IPS DF 6.9 (cell line): Measurements from ENCODE around the gene LUZP4.
"Not testable (repeated sequence)": the region's sequence is repeated elsewhere in the genome, so short reads cannot be mapped to it uniquely, and the experiment has no call there.

ENCODE experiments used
- DNase-seq: peaks from one replicate; pipeline ENCODE4 v3.0.0-alpha.2; 2013; ENCODE audit warnings: low read depth, low spot score
- H3K27ac ChIP-seq: one replicate; pipeline ENCODE4 v1.5.1; 2013; ENCODE audit warnings: low read length, control low read depth
- H3K27me3 ChIP-seq: 2 replicates; pipeline ENCODE4 v1.6.1; 2013; ENCODE audit warnings: mild to moderate bottlenecking, low read length; ENCODE audit not compliant: control insufficient read depth, insufficient read depth
- H3K36me3 ChIP-seq: 2 replicates; pipeline ENCODE4 v1.6.1; 2013; ENCODE audit warnings: low read length; ENCODE audit not compliant: control insufficient read depth, insufficient read depth
- H3K4me1 ChIP-seq: 2 replicates; pipeline ENCODE4 v1.6.1; 2013; ENCODE audit warnings: low read length; ENCODE audit not compliant: control insufficient read depth, insufficient read depth
- H3K4me3 ChIP-seq: 2 replicates; pipeline ENCODE4 v1.5.1; 2013; ENCODE audit warnings: mild to moderate bottlenecking, low read length
- H3K9me3 ChIP-seq: 2 replicates; pipeline ENCODE4 v1.6.1; 2013; ENCODE audit warnings: low read length, inconsistent platforms; ENCODE audit not compliant: control insufficient read depth, insufficient read depth
- WGBS: extraction: QIAGEN DNeasy Blood & Tissue Kit; methylation state at CpG from one replicate; pipeline ENCODE4 v1.1.7; 2013; ENCODE audit warnings: mixed read lengths, missing lambda C conversion rate; ENCODE audit not compliant: insufficient read length, insufficient coverage; 5-methylcytosine and 5-hydroxymethylcytosine counted together

LUZP4 gene

DNA sequence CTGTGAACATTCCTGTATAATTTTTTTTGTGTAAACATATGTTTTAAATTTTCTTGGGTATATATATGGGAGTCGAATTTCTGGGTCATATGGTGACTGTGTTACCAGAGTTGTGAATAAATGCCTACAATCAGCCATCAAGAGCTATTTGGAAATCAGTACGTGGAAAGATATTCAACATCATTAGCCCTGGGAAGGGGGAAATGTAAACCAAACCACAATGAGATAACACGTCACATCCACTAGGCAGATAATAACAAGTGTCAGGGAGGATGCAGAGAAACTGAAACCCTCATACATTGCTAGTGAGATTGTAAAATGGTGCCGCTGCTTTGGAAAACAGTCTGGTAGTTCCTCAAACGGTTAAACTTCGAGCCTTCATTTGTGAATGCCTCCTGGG lies 43.9 kb downstream of the LUZP4 start:
- Histone ChIP-seq H3K36me3 (no peaks in the 10 kb centered on the region), H3K27me3 (no peaks in the 10 kb centered on the region)
- DNase-seq, result no peak

GRCh38 chrX:115337491-115338144 lies 48.1 kb downstream of the LUZP4 start:
- Histone ChIP-seq H3K27ac (no peak overlapping the region), H3K9me3 (no peaks in the 10 kb centered on the region), H3K36me3 (no peaks in the 10 kb centered on the region), H3K4me1 (no peaks in the 10 kb centered on the region), H3K4me3 (no peak overlapping the region), H3K27me3 (no peaks in the 10 kb centered on the region)
- no peak for DNase-seq
- no CpG with 5 or more reads among the region's 5 CpGs for WGBS

More for the DNA sequence above, 43.9 kb downstream of the LUZP4 start:
- Histone ChIP-seq H3K27ac (no peak overlapping the region), H3K4me3 (no peak overlapping the region), H3K9me3 (no peaks in the 10 kb centered on the region), H3K4me1 (no peaks in the 10 kb centered on the region)
- no CpG with 5 or more reads among the region's 6 CpGs for WGBS

DNA sequence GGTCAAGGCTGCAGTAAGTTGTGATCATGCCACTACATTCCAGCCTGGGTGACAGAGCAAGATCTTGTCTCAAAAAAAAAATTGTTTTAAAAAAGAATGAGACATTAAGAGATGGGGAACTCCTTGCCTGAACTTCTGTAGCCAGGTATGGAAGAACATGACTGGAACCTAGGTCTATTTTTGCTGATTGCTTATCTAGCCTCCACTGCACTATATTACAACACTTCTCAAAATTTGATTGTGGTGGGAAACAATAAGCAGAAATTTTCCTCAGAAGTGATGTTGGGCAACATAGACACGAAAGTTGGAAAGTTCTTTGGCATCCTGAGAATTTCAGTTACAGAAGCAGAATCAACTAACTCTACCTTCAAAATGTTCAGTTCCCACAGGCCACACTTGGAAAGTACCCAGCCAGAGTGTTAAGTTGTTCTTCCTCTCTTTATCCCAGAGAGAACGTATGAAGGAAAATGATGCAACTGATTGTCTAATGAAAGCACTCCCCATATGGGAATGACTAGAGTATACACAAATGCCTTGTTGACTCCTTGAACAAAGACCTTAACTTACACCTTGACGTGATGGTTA lies 50.0 kb downstream of the LUZP4 start:
- Histone ChIP-seq H3K27ac (no peak overlapping the region), H3K9me3 (no peaks in the 10 kb centered on the region), H3K36me3 (no peaks in the 10 kb centered on the region), H3K4me3 (no peak overlapping the region), H3K4me1 (no peaks in the 10 kb centered on the region), H3K27me3 (no peaks in the 10 kb centered on the region)
- DNase-seq, result no peak
- no CpG with 5 or more reads among the region's 3 CpGs for WGBS

DNA sequence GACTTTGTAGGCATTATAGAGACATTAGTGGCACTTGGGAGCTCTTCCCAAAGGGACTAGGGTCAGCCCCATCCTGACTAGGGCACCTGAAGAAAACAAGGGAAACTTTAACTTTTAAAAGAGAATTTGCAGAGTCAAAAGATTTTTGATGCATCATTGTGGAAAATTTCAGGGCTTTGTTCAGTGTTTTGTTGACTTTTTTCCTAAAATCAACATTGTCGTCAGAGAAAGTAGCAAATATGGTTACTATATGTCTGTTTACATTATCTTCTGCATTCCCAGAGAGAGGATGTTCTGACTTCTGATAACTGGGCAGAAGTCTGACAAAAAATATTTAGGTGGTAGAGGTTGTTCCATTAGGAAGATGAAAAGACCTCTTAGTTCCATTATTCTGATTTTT lies 51.9 kb downstream of the LUZP4 start:
- Histone ChIP-seq H3K4me1 (no peaks in the 10 kb centered on the region), H3K27ac (no peak overlapping the region), H3K9me3 (no peaks in the 10 kb centered on the region), H3K27me3 (no peaks in the 10 kb centered on the region), H3K4me3 (no peak overlapping the region), H3K36me3 (no peaks in the 10 kb centered on the region)
- WGBS, result no CpG with 5 or more reads among the region's 1 CpG
- DNase-seq, result no peak

DNA sequence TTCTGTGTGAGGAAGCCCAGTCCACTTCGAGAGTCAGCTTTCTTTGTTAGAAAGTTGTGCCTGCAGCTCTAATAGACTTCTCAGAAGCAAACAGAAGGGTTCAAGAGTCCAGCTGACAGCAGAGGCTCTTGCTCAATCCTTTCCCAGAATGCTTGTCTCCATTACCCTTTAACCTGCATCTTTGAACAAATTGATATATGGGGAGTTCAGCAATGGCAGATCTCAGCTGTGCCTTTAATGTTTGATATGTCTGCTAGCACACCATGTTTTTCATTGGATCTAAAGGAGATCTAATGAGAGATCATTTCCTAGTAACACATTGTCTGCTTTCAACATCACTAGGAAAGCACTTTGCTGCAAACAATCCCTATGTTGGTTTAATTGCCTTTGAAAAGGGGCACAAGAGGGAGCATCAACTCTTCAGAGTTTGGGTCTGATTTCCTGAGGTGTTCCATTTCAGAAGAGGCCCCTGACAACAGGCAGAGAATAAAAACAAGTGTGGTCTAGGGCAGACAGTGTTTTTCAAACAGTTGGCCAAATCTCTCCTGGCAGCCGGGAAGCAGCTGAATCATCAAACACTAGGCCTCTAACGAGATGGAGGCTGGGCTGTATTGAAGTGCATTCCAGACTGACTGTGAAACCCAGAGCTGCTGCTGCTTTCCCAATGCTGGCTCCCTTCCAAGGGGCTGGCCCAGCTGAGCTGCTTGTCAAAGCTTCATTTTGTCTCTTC lies 55.5 kb downstream of the LUZP4 start:
- Histone ChIP-seq H3K27me3 (no peaks in the 10 kb centered on the region), H3K9me3 (no peaks in the 10 kb centered on the region), H3K4me1 (no peaks in the 10 kb centered on the region), H3K36me3 (no peaks in the 10 kb centered on the region), H3K27ac (no peak overlapping the region), H3K4me3 (no peak overlapping the region)
- no peak for DNase-seq
- WGBS, result no CpG with 5 or more reads among the region's 3 CpGs

- no CpG with 5 or more reads among the region's 3 CpGs for WGBS
- Histone ChIP-seq H3K9me3 (no peaks in the 10 kb centered on the region), H3K27ac (no peak overlapping the region), H3K36me3 (no peaks in the 10 kb centered on the region), H3K27me3 (no peaks in the 10 kb centered on the region), H3K4me3 (no peak overlapping the region), H3K4me1 (no peaks in the 10 kb centered on the region)
- no peak for DNase-seq
Measured at GRCh38 chrX:115345615-115346014, 56.1 kb downstream of the LUZP4 start.

DNA sequence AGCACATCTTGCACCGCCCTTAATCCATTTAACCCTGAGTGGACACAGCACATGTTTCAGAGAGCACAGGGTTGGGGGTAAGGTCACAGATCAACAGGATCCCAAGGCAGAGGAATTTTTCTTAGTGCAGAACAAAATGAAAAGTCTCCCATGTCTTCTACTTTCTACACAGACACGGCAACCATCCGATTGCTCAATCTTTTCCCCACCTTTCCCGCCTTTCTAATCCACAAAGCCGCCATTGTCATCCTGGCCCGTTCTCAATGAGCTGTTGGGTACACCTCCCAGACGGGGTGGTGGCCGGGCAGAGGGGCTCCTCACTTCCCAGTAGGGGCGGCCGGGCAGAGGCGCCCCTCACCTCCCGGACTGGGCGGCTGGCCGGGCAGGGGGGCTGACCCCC lies 57.2 kb downstream of the LUZP4 start:
- not testable (repeated sequence) for H3K4me3 ChIP-seq, DNase-seq, H3K27me3 ChIP-seq, H3K9me3 ChIP-seq, H3K36me3 ChIP-seq, H3K27ac ChIP-seq, H3K4me1 ChIP-seq
- WGBS, result no CpG with 5 or more reads among the region's 14 CpGs

- WGBS, result no CpG with 5 or more reads among the region's 7 CpGs
- Histone ChIP-seq H3K36me3 (no peaks in the 10 kb centered on the region), H3K9me3 (no peaks in the 10 kb centered on the region), H3K4me1 (no peaks in the 10 kb centered on the region), H3K27me3 (no peaks in the 10 kb centered on the region), H3K4me3 (no peak overlapping the region), H3K27ac (no peak overlapping the region)
- DNase-seq, result no peak
Measured at GRCh38 chrX:115348446-115349225, 59.1 kb downstream of the LUZP4 start.

GRCh38 chrX:115350711-115351381 lies 61.3 kb downstream of the LUZP4 start:
- no peaks in the 10 kb centered on the region for H3K9me3 ChIP-seq
- WGBS, result no CpG with 5 or more reads among the region's 10 CpGs
- no peak for DNase-seq
- H3K36me3 ChIP-seq, result no peaks in the 10 kb centered on the region
- H3K4me3 ChIP-seq, result no peak overlapping the region
- no peaks in the 10 kb centered on the region for H3K4me1 ChIP-seq
- H3K27me3 ChIP-seq, result no peaks in the 10 kb centered on the region
- H3K27ac ChIP-seq, result no peak overlapping the region

DNA sequence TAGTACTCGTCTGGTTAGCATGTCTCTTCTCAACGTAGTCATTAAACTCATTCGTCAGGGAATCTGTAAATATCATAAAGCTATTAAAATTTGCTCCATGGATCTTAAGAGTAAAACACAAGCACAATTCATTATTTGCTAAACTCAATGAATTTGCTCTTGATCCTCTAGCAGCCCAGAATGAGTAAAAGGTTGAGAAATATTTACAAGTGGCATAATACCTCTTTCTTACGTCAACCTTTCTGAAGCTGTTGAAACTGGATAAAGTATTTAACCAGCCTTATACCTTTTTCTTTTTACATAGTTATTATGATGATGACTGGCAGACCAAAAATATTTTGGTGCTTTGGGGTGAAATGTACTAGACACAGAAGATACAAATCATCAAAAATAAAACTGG lies 66.9 kb downstream of the LUZP4 start:
- Histone ChIP-seq H3K4me3 (no peak overlapping the region), H3K4me1 (no peaks in the 10 kb centered on the region), H3K36me3 (no peaks in the 10 kb centered on the region), H3K9me3 (no peaks in the 10 kb centered on the region), H3K27ac (no peak overlapping the region), H3K27me3 (no peaks in the 10 kb centered on the region)
- no CpG with 5 or more reads among the region's 4 CpGs for WGBS
- DNase-seq, result no peak
